ENCODE measurements around the gene MTMR10. TPM values are rescaled to one million over a fixed set of nuclear protein-coding genes. Genes with fewer than 3 reads are reported as not detected.

MTMR10 gene
- total RNA-seq, 2 experiments from 2014 or later, result 9.7 to 10.5 TPM

DNA sequence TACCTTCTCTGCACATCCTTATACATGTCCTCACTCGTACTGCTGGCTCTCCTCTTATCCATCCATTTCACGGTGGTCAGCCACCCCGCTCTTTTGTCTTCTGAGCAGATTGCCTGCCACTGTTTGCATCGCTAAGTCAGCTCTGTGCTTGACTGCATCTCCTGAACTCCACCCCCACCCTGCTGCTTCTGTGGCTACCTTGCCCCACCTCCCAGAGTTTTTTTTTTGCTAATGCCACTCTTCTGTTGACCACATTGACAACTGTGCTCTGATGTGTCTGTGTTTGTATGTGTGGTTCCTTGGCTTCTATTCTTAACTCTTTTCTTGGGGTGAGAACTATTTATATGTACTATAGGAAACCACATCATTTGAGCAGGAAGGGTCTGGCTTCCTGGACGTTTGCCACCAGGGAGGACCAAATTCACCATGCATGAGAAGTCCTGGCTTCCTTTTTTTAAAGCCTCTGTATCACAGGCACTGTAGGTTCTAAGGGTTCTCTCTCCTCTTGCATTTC, 12.8 kb upstream of the MTMR10 start:
- Mint-ChIP-seq H3K27me3 (ENCODE audit: low read depth) (peaks cover 14% of the 10 kb centered on the region), H3K27ac (no peak overlapping the region), H3K4me3 (no peak overlapping the region), H3K36me3 (ENCODE audit: low read depth) (no peaks in the 10 kb centered on the region), H3K4me1 (ENCODE audit: low read depth) (peaks cover 5% of the 10 kb centered on the region), H3K9me3 (no peaks in the 10 kb centered on the region)
- CTCF ChIA-PET, result interaction anchor here (0.7 kb wide), 1 partner anchor 129 kb away, joined by 3 read pairs; no protein-coding TSS in a partner anchor
- intact Hi-C loops (cut with micrococcal nuclease), result no loop called here
- DNase-seq, result no peak

DNA sequence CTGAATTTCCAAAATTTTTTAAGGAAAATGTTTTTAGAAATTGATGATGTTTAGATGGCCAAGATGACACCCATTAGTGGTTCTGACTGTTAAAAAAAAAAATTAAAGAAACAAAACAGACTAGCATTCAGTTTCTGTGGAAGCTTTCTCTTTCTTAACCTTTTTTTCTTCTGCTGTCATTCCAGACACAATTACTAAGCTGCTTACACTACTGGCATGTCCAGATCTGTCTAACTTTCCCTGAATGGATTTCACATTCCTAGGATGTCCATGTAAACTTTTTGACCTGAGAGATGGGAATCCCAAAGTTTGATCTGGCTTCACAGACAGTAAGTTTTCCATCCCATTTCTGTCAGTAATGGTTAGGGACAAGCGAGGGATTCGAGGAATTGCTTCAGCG, 10.3 kb upstream of the MTMR10 start:
- Mint-ChIP-seq H3K4me1 (ENCODE audit: low read depth) (peaks cover 5% of the 10 kb centered on the region), H3K4me3 (no peak overlapping the region), H3K27ac (no peak overlapping the region), H3K27me3 (ENCODE audit: low read depth) (peaks cover 10% of the 10 kb centered on the region), H3K9me3 (no peaks in the 10 kb centered on the region), H3K36me3 (ENCODE audit: low read depth) (no peaks in the 10 kb centered on the region)
- intact Hi-C loops (cut with micrococcal nuclease), result no loop called here
- no peak for DNase-seq
- CTCF ChIA-PET, result no interaction called here

- Mint-ChIP-seq H3K27ac (no peak overlapping the region), H3K4me1 (ENCODE audit: low read depth) (peaks cover 13% of the 10 kb centered on the region), H3K4me3 (no peak overlapping the region), H3K27me3 (ENCODE audit: low read depth) (peaks cover 8% of the 10 kb centered on the region), H3K36me3 (ENCODE audit: low read depth) (no peaks in the 10 kb centered on the region), H3K9me3 (no peaks in the 10 kb centered on the region)
- no peak for DNase-seq
- intact Hi-C loops (cut with micrococcal nuclease), result no loop called here
- CTCF ChIA-PET, result no interaction called here
These were observed 8.3 kb upstream of the MTMR10 start for GRCh38 chr15:30999729-31000128.

DNA sequence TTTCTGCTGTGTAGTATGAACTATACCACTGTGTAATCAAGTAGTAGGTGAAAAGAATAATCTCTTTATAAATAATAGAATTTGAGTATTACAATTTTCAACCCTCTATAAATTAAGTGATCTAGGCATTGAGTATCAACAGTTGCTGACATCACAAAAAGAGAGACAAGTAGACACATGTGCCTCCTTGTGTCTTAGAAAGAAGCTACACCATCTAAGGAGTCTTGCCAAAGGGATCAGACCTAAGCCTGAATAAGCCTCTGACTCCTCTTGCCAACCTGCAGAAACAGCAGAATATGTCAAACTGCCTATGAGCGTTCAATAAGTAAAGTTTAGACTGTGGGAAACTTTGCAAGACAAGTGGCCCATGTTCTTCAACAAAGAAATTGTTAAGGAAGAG, 5.8 kb upstream of the MTMR10 start:
- H3K4me3 Mint-ChIP-seq, result no peak overlapping the region
- no peak for DNase-seq
- H3K4me1 Mint-ChIP-seq (ENCODE audit: low read depth), result peaks cover 9% of the 10 kb centered on the region
- H3K27ac Mint-ChIP-seq, result no peak overlapping the region
- CTCF ChIA-PET, result no interaction called here
- no peaks in the 10 kb centered on the region for H3K9me3 Mint-ChIP-seq
- H3K36me3 Mint-ChIP-seq (ENCODE audit: low read depth), result no peaks in the 10 kb centered on the region
- H3K27me3 Mint-ChIP-seq (ENCODE audit: low read depth), result peaks cover 6% of the 10 kb centered on the region
- intact Hi-C loops (cut with micrococcal nuclease), result no loop called here

GRCh38 chr15:30992249-30992864, 929 bp upstream of the MTMR10 start:
- H3K36me3 Mint-ChIP-seq (ENCODE audit: low read depth), result peaks cover 3% of the 10 kb centered on the region
- CTCF ChIA-PET, result interaction anchor here (0.8 kb wide), 1 partner anchor 21 kb away, joined by 3 read pairs; no protein-coding TSS in a partner anchor
- H3K4me1 Mint-ChIP-seq (ENCODE audit: low read depth), result peaks cover 27% of the 10 kb centered on the region
- intact Hi-C loops (cut with micrococcal nuclease), result loop anchor here (5.0 kb wide), 3 partner anchors 335 to 445 kb away; partner anchors contain the start of genes ARHGAP11B and KLF13
- peak overlapping the region; percentile 54 for H3K27ac Mint-ChIP-seq
- no peaks in the 10 kb centered on the region for H3K27me3 Mint-ChIP-seq (ENCODE audit: low read depth)
- H3K4me3 Mint-ChIP-seq, result peak overlapping the region; percentile 84
- H3K9me3 Mint-ChIP-seq, result no peaks in the 10 kb centered on the region
- no peak for DNase-seq

DNA sequence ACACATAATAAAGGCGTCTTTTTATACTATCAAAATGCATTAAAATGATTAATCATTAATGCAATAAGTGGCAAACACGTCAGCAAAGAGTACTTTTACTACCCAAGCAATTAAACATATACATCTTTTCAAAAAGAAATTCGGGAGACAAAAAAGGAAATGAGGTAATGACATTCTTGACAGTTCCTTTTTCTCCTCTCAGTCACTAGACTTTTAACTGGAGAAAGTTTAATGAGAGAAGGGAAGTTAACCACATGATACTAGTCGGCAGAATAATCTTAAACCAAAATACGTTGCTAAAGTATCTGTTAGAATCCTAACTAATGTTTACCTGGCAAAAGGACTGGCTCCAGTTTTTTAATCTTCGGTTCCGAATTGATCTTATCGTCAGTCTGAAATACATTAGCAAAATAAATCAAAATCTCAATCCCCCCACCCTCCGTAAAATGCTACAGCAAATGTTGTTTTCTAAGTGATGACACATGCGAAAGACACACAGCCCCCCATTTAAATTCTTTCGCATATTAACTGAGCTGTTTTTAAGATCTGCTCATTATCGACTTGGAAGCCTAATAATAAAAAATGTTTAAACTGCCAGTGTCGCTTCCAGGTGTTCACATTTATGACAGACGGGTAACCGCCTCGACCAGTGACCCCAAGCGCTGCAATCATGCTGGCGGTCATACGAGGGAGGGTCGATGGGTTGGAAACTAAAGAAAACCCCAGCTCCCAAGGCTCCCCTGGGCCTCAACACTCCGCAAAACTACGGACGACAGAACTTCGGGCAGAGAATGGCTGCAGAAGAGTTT, 778 bp downstream of the MTMR10 start:
- peak overlapping the region; percentile 77 for H3K27ac Mint-ChIP-seq
- peaks cover 7% of the 10 kb centered on the region for H3K36me3 Mint-ChIP-seq (ENCODE audit: low read depth)
- CTCF ChIA-PET, result interaction anchor here (0.8 to 1.0 kb wide), 2 partner anchors 8 to 10 kb away, joined by 3 read pairs; no protein-coding TSS in a partner anchor
- intact Hi-C loops (cut with micrococcal nuclease), result loop anchor here (1.0 to 5.0 kb wide), 5 partner anchors 24 to 447 kb away; partner anchors contain the start of genes ARHGAP11B, FAN1 and KLF13
- H3K9me3 Mint-ChIP-seq, result no peaks in the 10 kb centered on the region
- no peaks in the 10 kb centered on the region for H3K27me3 Mint-ChIP-seq (ENCODE audit: low read depth)
- H3K4me3 Mint-ChIP-seq, result peak overlapping the region; percentile 92
- no peak for DNase-seq
- peaks cover 31% of the 10 kb centered on the region for H3K4me1 Mint-ChIP-seq (ENCODE audit: low read depth)

DNA sequence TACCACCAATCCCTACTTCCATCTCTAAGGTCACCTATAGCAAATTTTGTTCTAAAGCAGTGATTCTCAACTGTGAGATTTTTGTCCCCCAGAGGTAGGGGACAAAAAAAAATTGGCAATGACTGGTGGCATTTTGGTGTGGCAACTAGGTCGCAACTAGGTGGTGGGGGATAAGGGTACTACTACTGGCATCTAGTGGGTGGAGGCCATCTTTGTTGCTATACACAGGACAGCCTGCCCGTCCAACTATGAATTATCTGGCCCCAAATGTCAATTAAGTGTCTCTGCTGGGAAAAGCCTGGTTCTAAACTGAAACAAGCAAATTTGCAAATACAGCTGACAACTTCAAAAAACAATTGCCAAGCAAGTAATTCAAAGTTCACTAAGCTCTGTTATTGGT, 1.4 kb downstream of the MTMR10 start:
- intact Hi-C loops (cut with micrococcal nuclease), result loop anchor here (2.0 to 5.0 kb wide), 4 partner anchors 25 to 447 kb away; partner anchors contain the start of genes ARHGAP11B and KLF13
- Mint-ChIP-seq H3K4me3 (peak overlapping the region; percentile 92), H3K4me1 (ENCODE audit: low read depth) (peaks cover 33% of the 10 kb centered on the region), H3K27me3 (ENCODE audit: low read depth) (no peaks in the 10 kb centered on the region), H3K36me3 (ENCODE audit: low read depth) (peaks cover 8% of the 10 kb centered on the region), H3K9me3 (no peaks in the 10 kb centered on the region), H3K27ac (no peak overlapping the region)
- no peak for DNase-seq
- CTCF ChIA-PET, result interaction anchor here (0.8 to 1.0 kb wide), 2 partner anchors 8 to 9 kb away, joined by 3 read pairs; no protein-coding TSS in a partner anchor

DNA sequence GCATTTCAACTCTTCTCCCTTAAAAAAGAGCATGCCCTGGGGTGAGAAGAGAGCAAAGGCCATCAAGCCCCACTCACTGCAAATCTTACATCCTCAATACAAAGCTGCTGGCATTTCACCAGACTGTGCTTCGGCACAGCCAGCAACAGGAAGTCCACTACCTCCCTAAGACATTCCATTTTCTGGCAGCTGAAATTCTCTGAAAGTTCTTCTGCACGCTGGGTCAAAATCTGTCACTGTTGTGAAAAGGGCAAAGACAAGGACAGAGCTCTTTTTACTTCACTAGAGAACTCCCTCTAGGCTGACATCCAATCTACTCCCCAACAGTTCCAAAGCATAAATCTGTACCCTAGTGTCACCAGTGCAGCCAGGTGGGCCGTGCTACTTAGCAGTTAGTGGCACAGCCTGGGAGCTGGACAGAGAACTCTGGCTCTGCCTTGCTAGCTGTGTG, 6.3 kb downstream of the MTMR10 start:
- Mint-ChIP-seq H3K27ac (no peak overlapping the region), H3K36me3 (ENCODE audit: low read depth) (peaks cover 13% of the 10 kb centered on the region), H3K4me3 (no peak overlapping the region), H3K9me3 (no peaks in the 10 kb centered on the region), H3K4me1 (ENCODE audit: low read depth) (peaks cover 55% of the 10 kb centered on the region), H3K27me3 (ENCODE audit: low read depth) (no peaks in the 10 kb centered on the region)
- CTCF ChIA-PET, result interaction anchor here (0.6 kb wide), 1 partner anchor 9 kb away, joined by 5 read pairs; no protein-coding TSS in a partner anchor
- intact Hi-C loops (cut with micrococcal nuclease), result no loop called here
- DNase-seq, result no peak

DNA sequence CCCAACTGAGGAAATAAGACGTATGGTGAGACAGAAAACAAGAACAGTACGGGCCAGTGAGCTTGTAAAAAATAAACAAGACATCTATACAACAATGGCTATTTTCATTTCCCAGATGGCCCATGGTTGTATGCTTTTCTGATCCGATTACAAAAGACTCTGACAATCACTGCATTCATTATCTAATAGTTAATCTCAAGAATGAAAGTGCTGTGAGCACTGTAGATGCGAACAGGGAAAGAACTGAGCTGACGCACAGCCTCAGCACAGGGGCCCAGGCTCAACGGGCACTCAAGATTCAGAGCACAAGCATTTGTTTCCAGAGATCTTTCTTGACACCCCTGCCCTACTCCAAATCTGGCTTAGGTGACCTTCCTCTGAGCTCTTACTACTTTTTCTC, 6.9 kb downstream of the MTMR10 start:
- peaks cover 56% of the 10 kb centered on the region for H3K4me1 Mint-ChIP-seq (ENCODE audit: low read depth)
- intact Hi-C loops (cut with micrococcal nuclease), result no loop called here
- DNase-seq, result no peak
- no peak overlapping the region for H3K27ac Mint-ChIP-seq
- peaks cover 15% of the 10 kb centered on the region for H3K36me3 Mint-ChIP-seq (ENCODE audit: low read depth)
- no peaks in the 10 kb centered on the region for H3K9me3 Mint-ChIP-seq
- no peaks in the 10 kb centered on the region for H3K27me3 Mint-ChIP-seq (ENCODE audit: low read depth)
- H3K4me3 Mint-ChIP-seq, result no peak overlapping the region
- CTCF ChIA-PET, result interaction anchor here (0.7 kb wide), 1 partner anchor 1515 kb away, joined by 3 read pairs; no protein-coding TSS in a partner anchor

GRCh38 chr15:30984118-30984517, 7.3 kb downstream of the MTMR10 start:
- Mint-ChIP-seq H3K36me3 (ENCODE audit: low read depth) (peaks cover 15% of the 10 kb centered on the region), H3K4me3 (no peak overlapping the region), H3K9me3 (no peaks in the 10 kb centered on the region), H3K27me3 (ENCODE audit: low read depth) (no peaks in the 10 kb centered on the region), H3K27ac (no peak overlapping the region), H3K4me1 (ENCODE audit: low read depth) (peaks cover 58% of the 10 kb centered on the region)
- no peak for DNase-seq
- intact Hi-C loops (cut with micrococcal nuclease), result no loop called here
- CTCF ChIA-PET, result interaction anchor here (0.7 kb wide), 1 partner anchor 1514 kb away, joined by 3 read pairs; no protein-coding TSS in a partner anchor

DNA sequence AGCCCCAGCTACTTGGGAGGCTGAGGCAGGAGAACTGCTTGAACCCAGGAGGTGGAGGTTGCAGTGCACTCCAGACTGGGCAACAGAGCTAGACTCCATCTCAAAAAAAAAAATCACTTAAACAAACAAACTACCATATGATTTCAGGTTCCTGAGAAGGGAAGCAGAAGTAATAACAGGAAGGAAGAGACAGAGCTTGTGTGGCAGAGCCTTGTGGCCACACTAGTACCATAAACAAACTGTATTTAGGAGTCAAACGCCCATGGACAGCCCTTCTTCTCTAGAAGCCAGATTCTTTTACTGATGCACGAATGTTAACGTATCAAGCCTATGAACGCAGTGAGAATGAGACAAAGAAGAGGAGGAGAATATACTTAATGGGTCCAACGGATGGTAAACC, 12.0 kb downstream of the MTMR10 start:
- intact Hi-C loops (cut with micrococcal nuclease), result no loop called here
- Mint-ChIP-seq H3K4me1 (ENCODE audit: low read depth) (peaks cover 37% of the 10 kb centered on the region), H3K4me3 (no peak overlapping the region), H3K9me3 (no peaks in the 10 kb centered on the region), H3K36me3 (ENCODE audit: low read depth) (peaks cover 14% of the 10 kb centered on the region), H3K27ac (no peak overlapping the region), H3K27me3 (ENCODE audit: low read depth) (no peaks in the 10 kb centered on the region)
- DNase-seq, result no peak
- CTCF ChIA-PET, result interaction anchor here (0.6 kb wide), 1 partner anchor 291 kb away, joined by 3 read pairs; no protein-coding TSS in a partner anchor

DNA sequence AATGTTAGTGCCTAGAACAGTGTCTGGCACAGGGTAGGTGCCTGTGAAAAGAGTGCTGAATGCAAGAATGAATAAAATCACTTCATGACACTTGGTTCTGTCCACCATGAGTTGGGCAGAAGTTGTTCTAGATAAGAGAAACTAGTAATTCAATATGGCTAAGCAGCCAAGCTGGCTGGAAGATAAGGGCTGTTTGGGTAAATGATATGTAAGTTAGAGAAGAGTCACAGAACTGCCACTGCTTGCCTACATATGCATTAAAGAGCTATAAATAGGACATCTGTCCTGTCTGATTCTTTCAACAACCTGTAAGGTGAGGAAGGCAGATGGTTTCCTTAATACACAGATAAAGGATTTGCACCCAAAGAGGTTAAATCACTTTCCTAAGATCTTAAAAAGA, 13.1 kb downstream of the MTMR10 start:
- no peak for DNase-seq
- no peak overlapping the region for H3K27ac Mint-ChIP-seq
- no peaks in the 10 kb centered on the region for H3K9me3 Mint-ChIP-seq
- intact Hi-C loops (cut with micrococcal nuclease), result no loop called here
- H3K4me1 Mint-ChIP-seq (ENCODE audit: low read depth), result peaks cover 31% of the 10 kb centered on the region
- H3K4me3 Mint-ChIP-seq, result no peak overlapping the region
- CTCF ChIA-PET, result interaction anchor here (2.0 kb wide), 1 partner anchor 151 kb away, joined by 6 read pairs; no protein-coding TSS in a partner anchor
- H3K36me3 Mint-ChIP-seq (ENCODE audit: low read depth), result peaks cover 18% of the 10 kb centered on the region
- H3K27me3 Mint-ChIP-seq (ENCODE audit: low read depth), result no peaks in the 10 kb centered on the region
